ENCODE data around the gene PAQR5. TPM values are rescaled to one million over a fixed set of nuclear protein-coding genes. Genes with fewer than 3 reads are reported as not detected.

PAQR5 gene
- total and polyA plus RNA-seq, 9 of the 15 experiments (the other 6 are each of a cell fraction or from before 2014, with no cell fraction given), result 0.04 to 0.08 TPM; not detected in 7

DNA sequence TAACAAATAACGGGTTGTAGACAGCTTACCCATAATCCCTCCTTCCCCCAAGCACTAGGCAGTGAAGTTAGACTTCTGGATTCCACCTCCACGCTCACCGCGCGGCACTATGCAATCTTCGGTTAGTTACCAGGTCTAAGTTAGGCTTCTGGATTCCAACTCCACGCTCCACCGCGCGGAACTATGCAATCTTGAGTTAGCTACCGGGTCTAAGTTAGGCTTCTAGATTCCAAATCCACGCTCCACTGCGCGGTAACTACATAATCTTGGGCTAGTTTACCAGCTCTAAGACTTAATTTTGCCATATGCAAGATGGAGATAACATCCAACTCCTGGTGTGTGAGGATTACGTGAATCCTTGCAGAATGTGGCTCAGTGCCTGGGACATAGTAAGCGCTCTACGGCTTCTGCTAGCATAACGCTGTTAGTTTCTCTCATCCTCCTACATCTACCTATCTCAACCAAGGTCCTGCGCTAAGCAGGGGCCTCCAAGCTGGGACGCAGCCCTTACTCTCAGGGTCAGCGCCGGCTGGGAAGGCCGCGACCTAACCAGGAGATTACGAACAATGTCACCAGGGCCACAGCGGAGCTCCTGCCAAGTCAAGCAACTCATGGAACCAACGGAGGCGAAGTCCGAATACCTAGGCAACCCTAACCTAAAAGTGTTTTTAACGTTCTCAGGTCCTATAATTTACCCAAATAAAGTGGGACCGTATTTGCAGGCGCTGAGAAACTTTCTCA is 153.4 kb downstream of the PAQR5 start (continued):
- TF ChIP-seq ZFX (CRISPR knock-in tag; IDR thresholded peaks at IDR 0.05), result peak; percentile 98
- TF ChIP-seq, protein P1, sequence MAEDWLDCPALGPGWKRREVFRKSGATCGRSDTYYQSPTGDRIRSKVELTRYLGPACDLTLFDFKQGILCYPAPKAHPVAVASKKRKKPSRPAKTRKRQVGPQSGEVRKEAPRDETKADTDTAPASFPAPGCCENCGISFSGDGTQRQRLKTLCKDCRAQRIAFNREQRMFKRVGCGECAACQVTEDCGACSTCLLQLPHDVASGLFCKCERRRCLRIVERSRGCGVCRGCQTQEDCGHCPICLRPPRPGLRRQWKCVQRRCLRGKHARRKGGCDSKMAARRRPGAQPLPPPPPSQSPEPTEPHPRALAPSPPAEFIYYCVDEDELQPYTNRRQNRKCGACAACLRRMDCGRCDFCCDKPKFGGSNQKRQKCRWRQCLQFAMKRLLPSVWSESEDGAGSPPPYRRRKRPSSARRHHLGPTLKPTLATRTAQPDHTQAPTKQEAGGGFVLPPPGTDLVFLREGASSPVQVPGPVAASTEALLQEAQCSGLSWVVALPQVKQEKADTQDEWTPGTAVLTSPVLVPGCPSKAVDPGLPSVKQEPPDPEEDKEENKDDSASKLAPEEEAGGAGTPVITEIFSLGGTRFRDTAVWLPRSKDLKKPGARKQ (CRISPR knock-in tag; IDR thresholded peaks at IDR 0.05), result no peak
- 0 out of 4 replicates have a peak, but pooled peaks of 1 of the 2 experiments have one; percentile 10 for TF ChIP-seq MAZ (CRISPR knock-in tag; conservative IDR thresholded peaks at IDR 0.05 in 1 of 2, IDR thresholded peaks at IDR 0.05 in 1 of 2)
- TF ChIP-seq CEBPB (tag; IDR thresholded peaks at IDR 0.05), result 0 out of 2 replicates have a peak, but pooled peaks have one; percentile 6
- TF ChIP-seq GABPB1 (CRISPR knock-in tag; IDR thresholded peaks at IDR 0.05), result no peak
- TF ChIP-seq EWSR1 (IDR thresholded peaks at IDR 0.05; ENCODE audit: borderline replicate concordance, low read depth, partially characterized antibody), result no peak
- TF ChIP-seq, protein P2, sequence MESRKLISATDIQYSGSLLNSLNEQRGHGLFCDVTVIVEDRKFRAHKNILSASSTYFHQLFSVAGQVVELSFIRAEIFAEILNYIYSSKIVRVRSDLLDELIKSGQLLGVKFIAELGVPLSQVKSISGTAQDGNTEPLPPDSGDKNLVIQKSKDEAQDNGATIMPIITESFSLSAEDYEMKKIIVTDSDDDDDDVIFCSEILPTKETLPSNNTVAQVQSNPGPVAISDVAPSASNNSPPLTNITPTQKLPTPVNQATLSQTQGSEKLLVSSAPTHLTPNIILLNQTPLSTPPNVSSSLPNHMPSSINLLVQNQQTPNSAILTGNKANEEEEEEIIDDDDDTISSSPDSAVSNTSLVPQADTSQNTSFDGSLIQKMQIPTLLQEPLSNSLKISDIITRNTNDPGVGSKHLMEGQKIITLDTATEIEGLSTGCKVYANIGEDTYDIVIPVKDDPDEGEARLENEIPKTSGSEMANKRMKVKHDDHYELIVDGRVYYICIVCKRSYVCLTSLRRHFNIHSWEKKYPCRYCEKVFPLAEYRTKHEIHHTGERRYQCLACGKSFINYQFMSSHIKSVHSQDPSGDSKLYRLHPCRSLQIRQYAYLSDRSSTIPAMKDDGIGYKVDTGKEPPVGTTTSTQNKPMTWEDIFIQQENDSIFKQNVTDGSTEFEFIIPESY (CRISPR knock-in tag; IDR thresholded peaks at IDR 0.05), result no peak
- no peak for TF ChIP-seq RAD21 (CRISPR knock-in tag; conservative IDR thresholded peaks at IDR 0.05 in 1 of 2, IDR thresholded peaks at IDR 0.05 in 1 of 2)
- TF ChIP-seq SAP30 (IDR thresholded peaks at IDR 0.05; ENCODE audit: borderline replicate concordance, insufficient read depth, low read depth, low read length, poor library complexity, severe bottlenecking), result no peak
- no peak; the same call in 1 of the 2 replicates for TF ChIP-seq EP300 (IDR thresholded peaks at IDR 0.05; ENCODE audit: low read length)
- TF ChIP-seq KDM1A (IDR thresholded peaks at IDR 0.05), result peak in 1 of 2 experiments; percentile 35; a peak in 1 of 4 replicates
- TF ChIP-seq, protein P3, sequence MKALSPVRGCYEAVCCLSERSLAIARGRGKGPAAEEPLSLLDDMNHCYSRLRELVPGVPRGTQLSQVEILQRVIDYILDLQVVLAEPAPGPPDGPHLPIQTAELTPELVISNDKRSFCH (CRISPR knock-in tag; IDR thresholded peaks at IDR 0.05), result no peak
- TF ChIP-seq, protein P3 (tag; IDR thresholded peaks at IDR 0.05), result 0 out of 2 replicates have a peak, but pooled peaks have one; percentile 34
- TF ChIP-seq NR4A1 (CRISPR knock-in tag; IDR thresholded peaks at IDR 0.05), result no peak
- TF ChIP-seq NR4A1 (tag; IDR thresholded peaks at IDR 0.05), result 0 out of 2 replicates have a peak, but pooled peaks have one; percentile 27
- peak; percentile 87 for TF ChIP-seq HDAC2 (IDR thresholded peaks at IDR 0.05)
- no peak for TF ChIP-seq NR1H2 (CRISPR knock-in tag; IDR thresholded peaks at IDR 0.05)
- TF ChIP-seq CBFA2T3 (IDR thresholded peaks at IDR 0.05), result peak; percentile 81
- TF ChIP-seq, protein P4, sequence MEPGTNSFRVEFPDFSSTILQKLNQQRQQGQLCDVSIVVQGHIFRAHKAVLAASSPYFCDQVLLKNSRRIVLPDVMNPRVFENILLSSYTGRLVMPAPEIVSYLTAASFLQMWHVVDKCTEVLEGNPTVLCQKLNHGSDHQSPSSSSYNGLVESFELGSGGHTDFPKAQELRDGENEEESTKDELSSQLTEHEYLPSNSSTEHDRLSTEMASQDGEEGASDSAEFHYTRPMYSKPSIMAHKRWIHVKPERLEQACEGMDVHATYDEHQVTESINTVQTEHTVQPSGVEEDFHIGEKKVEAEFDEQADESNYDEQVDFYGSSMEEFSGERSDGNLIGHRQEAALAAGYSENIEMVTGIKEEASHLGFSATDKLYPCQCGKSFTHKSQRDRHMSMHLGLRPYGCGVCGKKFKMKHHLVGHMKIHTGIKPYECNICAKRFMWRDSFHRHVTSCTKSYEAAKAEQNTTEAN (CRISPR knock-in tag; IDR thresholded peaks at IDR 0.05), result no peak
- no peak for TF ChIP-seq ZNF551 (CRISPR knock-in tag; IDR thresholded peaks at IDR 0.05)
- TF ChIP-seq CEBPG (CRISPR knock-in tag; IDR thresholded peaks at IDR 0.05), result peak; percentile 61; the same call in 1 of the 2 replicates
- 0 out of 4 replicates have a peak, but pooled peaks of 1 of the 2 experiments have one; percentile 22 for TF ChIP-seq CEBPG (tag; conservative IDR thresholded peaks at IDR 0.05 in 1 of 2, IDR thresholded peaks at IDR 0.05 in 1 of 2)
- TF ChIP-seq ZBED1 (IDR thresholded peaks at IDR 0.05), result no peak
